Neuronal stem cell (in vitro differentiated cells): ENCODE measurements around the gene CCN2.

ENCODE experiments used
- DNase-seq: peaks from one replicate; pipeline ENCODE4 v3.0.0-alpha.2; 2013; ENCODE audit warnings: low spot score
- H2AFZ ChIP-seq: one replicate; pipeline ENCODE4 v1.6.1; 2013; ENCODE audit warnings: mild to moderate bottlenecking, low read length, inconsistent platforms
- H2AK5ac ChIP-seq: 2 replicates; pipeline ENCODE4 v1.6.1; 2013; ENCODE audit warnings: low read depth, mild to moderate bottlenecking, inconsistent platforms, low read length, moderate library complexity, mixed read lengths
- H2BK120ac ChIP-seq: 2 replicates; pipeline ENCODE4 v1.6.1; 2013; ENCODE audit warnings: low read depth, mild to moderate bottlenecking, inconsistent platforms, low read length, moderate library complexity, mixed read lengths
- H2BK12ac ChIP-seq: one replicate; pipeline ENCODE4 v1.6.1; 2013; ENCODE audit warnings: low read length, inconsistent platforms
- H2BK15ac ChIP-seq: 2 replicates; pipeline ENCODE4 v1.6.1; 2013; ENCODE audit warnings: mild to moderate bottlenecking, low read length, inconsistent platforms, mixed read lengths
- H2BK5ac ChIP-seq: one replicate; pipeline ENCODE4 v1.6.1; 2013; ENCODE audit warnings: inconsistent platforms, mild to moderate bottlenecking, low read length, moderate library complexity
- H3K14ac ChIP-seq: one replicate; pipeline ENCODE4 v1.6.1; 2013; ENCODE audit warnings: low read length, inconsistent platforms
- H3K18ac ChIP-seq: 2 replicates; pipeline ENCODE4 v1.6.1; 2013; ENCODE audit warnings: low read length, inconsistent platforms
- H3K23ac ChIP-seq: 2 replicates; pipeline ENCODE4 v1.6.1; 2013; ENCODE audit warnings: low read depth, mild to moderate bottlenecking, mixed read lengths, low read length, inconsistent platforms; ENCODE audit not compliant: poor library complexity
- H3K27ac ChIP-seq: replicated peaks from 3 replicates; pipeline ENCODE4 v1.5.1; 2013; ENCODE audit warnings: low read length, inconsistent platforms
- H3K27me3 ChIP-seq, 3 experiments: 2 replicates each; pipeline ENCODE4 v1.6.1; 2013; ENCODE audit warnings: low read length in 3 of 3, mild to moderate bottlenecking in 2 of 3, inconsistent platforms in 1 of 3, low read depth in 1 of 3, mixed read lengths in 1 of 3, moderate library complexity in 1 of 3; ENCODE audit not compliant: control insufficient read depth in 3 of 3, insufficient read depth in 3 of 3
- H3K36me3 ChIP-seq, 2 donors: replicated peaks in 1 of 2; 2 replicates each; pipeline ENCODE4 v1.6.1; 2013; ENCODE audit warnings: low read length in 2 of 2; ENCODE audit not compliant: control insufficient read depth in 2 of 2, insufficient read depth in 2 of 2
- H3K4ac ChIP-seq: 2 replicates; pipeline ENCODE4 v1.6.1; 2013; ENCODE audit warnings: inconsistent platforms, mild to moderate bottlenecking, low read length, moderate library complexity
- H3K4me1 ChIP-seq, 2 donors: 1 replicate in 1 of 2; 2 replicates in 1 of 2; pipeline ENCODE4 v1.6.1; 2013; ENCODE audit warnings: low read length in 2 of 2, low read depth in 1 of 2; ENCODE audit not compliant: control insufficient read depth in 2 of 2, insufficient read depth in 1 of 2
- H3K4me2 ChIP-seq: one replicate; pipeline ENCODE4 v1.6.1; 2013; ENCODE audit warnings: mild to moderate bottlenecking, low read length, inconsistent platforms; ENCODE audit not compliant: insufficient read depth, poor library complexity, severe bottlenecking
- H3K4me3 ChIP-seq, 2 donors: 2 replicates each; pipeline ENCODE4 v1.5.1; 2013; ENCODE audit warnings: low read length in 2 of 2, mild to moderate bottlenecking in 2 of 2, inconsistent platforms in 1 of 2, moderate library complexity in 1 of 2
- H3K79me1 ChIP-seq: one replicate; pipeline ENCODE4 v1.6.1; 2013; ENCODE audit warnings: low read depth, mild to moderate bottlenecking, inconsistent platforms, low read length, moderate library complexity
- H3K9ac ChIP-seq: one replicate; pipeline ENCODE4 v1.6.1; 2013; ENCODE audit warnings: mild to moderate bottlenecking, low read depth, low read length, inconsistent platforms; ENCODE audit not compliant: poor library complexity
- H3K9me3 ChIP-seq, 2 donors: replicated peaks in 1 of 2; 2 replicates each; pipeline versions ENCODE3 to v1.6.1; 2013; ENCODE audit warnings: low read length in 2 of 2, mild to moderate bottlenecking in 2 of 2, inconsistent platforms in 1 of 2, low read depth in 1 of 2, mixed read lengths in 1 of 2, moderate library complexity in 1 of 2; ENCODE audit not compliant: control insufficient read depth in 2 of 2, insufficient read depth in 1 of 2
- H4K8ac ChIP-seq: one replicate; pipeline ENCODE4 v1.6.1; 2013; ENCODE audit warnings: low read depth, mild to moderate bottlenecking, inconsistent platforms, low read length, moderate library complexity
- H4K91ac ChIP-seq: one replicate; pipeline ENCODE4 v1.6.1; 2013; ENCODE audit warnings: low read length, low read depth, mild to moderate bottlenecking, inconsistent platforms; ENCODE audit not compliant: poor library complexity
- WGBS, 2 donors: extraction: QIAGEN DNeasy Blood & Tissue Kit; methylation state at CpG; one replicate each; pipeline ENCODE4 v1.1.7; 2013; ENCODE audit warnings: missing lambda C conversion rate in 2 of 2, mixed read lengths in 1 of 2; ENCODE audit not compliant: insufficient read length in 2 of 2, insufficient replicate concordance in 1 of 2; ENCODE audit errors: extremely low coverage in 2 of 2; 5-methylcytosine and 5-hydroxymethylcytosine counted together

Gene CCN2

DNA sequence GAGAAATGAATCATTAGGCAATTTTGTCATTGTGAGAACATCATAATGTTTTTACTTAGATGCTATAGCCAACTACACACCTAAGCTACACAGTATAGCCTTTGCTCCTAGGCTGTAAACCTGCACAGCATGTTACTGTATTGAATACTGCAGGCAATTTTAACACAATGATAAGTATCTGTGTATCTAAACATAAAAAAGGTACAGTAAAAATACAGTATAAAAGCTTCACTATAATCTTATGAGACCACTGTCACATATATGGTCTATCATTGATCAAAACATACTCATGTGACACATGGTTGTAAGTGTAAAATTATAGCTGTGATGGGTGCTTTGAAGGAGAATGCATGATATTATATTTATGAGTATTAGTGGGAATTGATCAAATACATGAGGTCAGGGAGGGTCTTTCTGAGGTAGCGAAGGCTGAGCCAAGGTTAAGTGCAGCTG lies 29.2 kb upstream of the CCN2 start:
- H3K14ac ChIP-seq, result no peak overlapping the region
- H3K23ac ChIP-seq, result no peak overlapping the region
- H3K36me3 ChIP-seq, result no peaks in the 10 kb centered on the region
- H2AK5ac ChIP-seq, result no peak overlapping the region
- H2BK12ac ChIP-seq, result no peak overlapping the region
- no peak overlapping the region for H2BK15ac ChIP-seq
- H3K27ac ChIP-seq, result no peak overlapping the region
- H3K9ac ChIP-seq, result no peak overlapping the region
- no peak overlapping the region for H3K4me3 ChIP-seq
- no peak overlapping the region for H3K4ac ChIP-seq
- H2BK5ac ChIP-seq, result no peak overlapping the region
- H3K79me1 ChIP-seq, result no peaks in the 10 kb centered on the region
- H2BK120ac ChIP-seq, result no peak overlapping the region
- WGBS, 2 donors, result no CpG with 5 or more reads among the region's 1 CpG
- H3K18ac ChIP-seq, result no peak overlapping the region
- H3K27me3 ChIP-seq, result no peaks in the 10 kb centered on the region
- no peak overlapping the region for H4K8ac ChIP-seq
- peaks cover 0 to 5% of the 10 kb centered on the region in 2 donors for H3K4me1 ChIP-seq
- DNase-seq, result no peak
- no peaks in the 10 kb centered on the region for H3K9me3 ChIP-seq
- no peak overlapping the region for H4K91ac ChIP-seq
- no peak overlapping the region for H3K4me2 ChIP-seq
- H2AFZ ChIP-seq, result no peak overlapping the region

DNA sequence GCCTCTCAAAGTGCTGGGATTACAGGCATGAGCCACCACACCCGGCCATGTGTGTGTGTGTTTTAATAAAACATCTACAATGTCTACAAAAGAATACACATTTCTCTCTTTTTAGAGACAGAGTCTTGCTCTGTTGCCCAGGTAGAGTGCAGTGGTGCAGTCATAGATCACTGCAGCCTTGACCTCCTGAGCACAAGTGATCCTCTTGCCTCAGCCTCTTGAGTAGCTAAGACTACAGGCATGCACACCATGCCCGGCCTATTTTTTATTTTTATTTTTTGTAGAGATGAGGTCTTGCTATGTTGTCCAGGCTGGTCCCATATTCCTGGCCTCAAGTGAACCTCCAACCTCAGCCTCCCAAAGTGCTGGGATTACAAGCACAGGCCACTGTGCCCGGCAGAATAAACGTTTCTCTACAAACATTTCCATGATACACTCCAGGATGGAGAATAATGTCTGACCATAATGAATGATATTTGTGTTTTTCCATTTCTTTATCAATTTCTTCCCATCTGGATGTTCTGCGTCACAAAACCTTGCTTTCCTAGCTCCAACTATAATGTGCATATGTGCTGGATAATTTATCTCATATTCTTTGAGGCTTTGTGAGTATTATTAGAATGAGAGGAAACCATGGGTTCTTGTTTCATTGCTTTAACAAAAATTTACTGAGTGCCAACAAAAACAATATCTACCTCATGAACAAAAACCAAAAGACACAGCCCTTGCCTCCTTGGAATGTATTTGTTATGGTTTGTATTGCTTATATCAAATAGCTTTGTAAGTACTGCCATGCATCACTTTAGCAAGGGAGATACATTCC lies 28.6 kb upstream of the CCN2 start:
- no peak overlapping the region for H3K27ac ChIP-seq
- no peak overlapping the region for H3K4me2 ChIP-seq
- H3K14ac ChIP-seq, result no peak overlapping the region
- H3K4ac ChIP-seq, result no peak overlapping the region
- H2AFZ ChIP-seq, result no peak overlapping the region
- no peak overlapping the region for H3K18ac ChIP-seq
- no peak overlapping the region for H2BK5ac ChIP-seq
- DNase-seq, result no peak
- no peak overlapping the region for H2BK15ac ChIP-seq
- H3K27me3 ChIP-seq, result no peaks in the 10 kb centered on the region
- no peak overlapping the region for H4K8ac ChIP-seq
- H3K23ac ChIP-seq, result no peak overlapping the region
- no peak overlapping the region for H3K9ac ChIP-seq
- no peak overlapping the region for H2AK5ac ChIP-seq
- H2BK12ac ChIP-seq, result no peak overlapping the region
- H3K4me1 ChIP-seq, result peaks cover 0 to 5% of the 10 kb centered on the region in 2 donors
- no CpG with 5 or more reads among the region's 5 CpGs for WGBS, 2 donors
- no peaks in the 10 kb centered on the region for H3K79me1 ChIP-seq
- H3K9me3 ChIP-seq, result no peaks in the 10 kb centered on the region
- no peaks in the 10 kb centered on the region for H3K36me3 ChIP-seq
- H2BK120ac ChIP-seq, result no peak overlapping the region
- no peak overlapping the region for H3K4me3 ChIP-seq
- H4K91ac ChIP-seq, result no peak overlapping the region

DNA sequence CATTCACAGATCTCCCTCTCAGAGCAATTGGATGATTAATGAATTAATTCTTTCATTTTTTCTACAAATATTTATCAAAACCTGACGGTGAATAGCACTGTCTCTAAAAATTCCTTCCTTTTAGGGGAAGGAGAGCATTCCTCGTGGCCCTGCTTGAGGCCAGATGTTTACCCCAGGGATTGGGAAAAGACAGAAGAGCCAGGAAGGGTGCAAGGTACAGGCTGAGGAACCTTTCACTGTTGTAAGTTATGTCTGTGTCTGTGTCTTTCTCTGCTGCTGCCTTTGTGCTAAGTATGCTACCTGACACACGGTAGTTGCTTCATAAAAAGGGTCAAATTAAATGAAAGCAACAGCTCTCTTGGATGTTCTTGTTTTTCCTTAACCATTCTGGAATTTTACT lies 27.4 kb upstream of the CCN2 start:
- Histone ChIP-seq H3K14ac (no peak overlapping the region), H3K18ac (no peak overlapping the region), H3K4me2 (no peak overlapping the region), H4K8ac (no peak overlapping the region), H3K79me1 (no peaks in the 10 kb centered on the region), H2BK15ac (no peak overlapping the region), H3K9ac (no peak overlapping the region), H3K4me1 (peaks cover 0 to 5% of the 10 kb centered on the region in 2 donors), H3K4ac (no peak overlapping the region), H2BK120ac (no peak overlapping the region), H3K36me3 (no peaks in the 10 kb centered on the region), H2BK12ac (no peak overlapping the region), H3K27ac (no peak overlapping the region), H2AFZ (no peak overlapping the region), H4K91ac (no peak overlapping the region), H3K23ac (no peak overlapping the region), H2BK5ac (no peak overlapping the region), H3K9me3 (peaks cover 0 to 2% of the 10 kb centered on the region in 2 donors), H2AK5ac (no peak overlapping the region), H3K4me3 (no peak overlapping the region), H3K27me3 (no peaks in the 10 kb centered on the region)
- no CpG with 5 or more reads among the region's 3 CpGs for WGBS, 2 donors
- DNase-seq, result no peak

DNA sequence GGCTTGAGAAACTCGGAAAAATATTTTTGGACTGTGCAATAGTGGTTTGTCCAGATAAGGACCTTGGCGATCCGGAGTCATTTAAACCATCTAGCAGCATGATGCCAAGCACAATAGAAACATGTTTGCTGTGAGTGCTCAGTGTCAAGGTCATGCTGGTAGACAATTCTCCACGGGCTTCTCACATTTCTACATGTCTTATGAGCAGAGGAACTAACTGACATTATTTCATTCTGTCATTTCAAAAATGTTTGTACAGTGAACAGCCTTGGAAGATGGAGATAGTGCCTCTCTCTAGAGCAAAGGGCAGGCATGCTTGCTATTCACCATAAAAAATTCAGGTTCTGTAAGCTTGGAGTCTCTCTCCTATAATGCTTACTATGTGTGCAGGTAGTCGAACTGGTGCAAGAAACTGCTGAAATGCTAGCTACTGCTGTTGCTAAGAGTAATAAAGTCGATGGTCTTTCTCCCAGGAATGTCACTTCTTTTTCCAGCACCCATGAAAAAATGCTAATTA lies 25.4 kb upstream of the CCN2 start:
- Histone ChIP-seq H3K23ac (no peak overlapping the region), H2BK5ac (no peak overlapping the region), H3K4me3 (no peak overlapping the region), H3K36me3 (no peaks in the 10 kb centered on the region), H3K4me2 (no peak overlapping the region), H2BK15ac (no peak overlapping the region), H3K4me1 (peaks cover 0 to 5% of the 10 kb centered on the region in 2 donors), H4K8ac (no peak overlapping the region), H3K14ac (no peak overlapping the region), H3K9me3 (peaks cover 0 to 2% of the 10 kb centered on the region in 2 donors), H3K27me3 (no peaks in the 10 kb centered on the region), H3K4ac (no peak overlapping the region), H3K9ac (no peak overlapping the region), H4K91ac (no peak overlapping the region), H2BK12ac (no peak overlapping the region), H3K79me1 (no peaks in the 10 kb centered on the region), H2AK5ac (no peak overlapping the region), H2AFZ (no peak overlapping the region), H2BK120ac (no peak overlapping the region), H3K27ac (no peak overlapping the region), H3K18ac (no peak overlapping the region)
- WGBS, 2 donors, result no CpG with 5 or more reads among the region's 6 CpGs
- no peak for DNase-seq
